GM12878 (cell line): Measurements from ENCODE around the gene IRF1. TPM values are rescaled to one million over a fixed set of nuclear protein-coding genes. Genes with fewer than 3 reads are reported as not detected.

Experiments
- ATAC-seq: fragments of 200-7000 bp; cut with Tn5 transposase; 3 replicates; pipeline ENCODE4 v1.9.1; 2020; ENCODE audit warnings: mild to moderate bottlenecking, moderate library complexity
- BruUV-seq: library from RNA; stranded (reverse); fragments of 400-500 nt; replicated peaks from 2 replicates; lab custom pipeline; 2021; lab: Mats Ljungman, UMichigan
- CTCF ChIA-PET: fragments of 300-600 bp; sonication (Branson Sonifier 250); formaldehyde crosslinking; extraction: SDS; loops from one replicate; lab custom pipeline; 2021; ENCODE audit warnings: inconsistent platforms; lab: Yijun Ruan, JAX
- POLR2A ChIA-PET: fragments of 350-600 bp; formaldehyde crosslinking; extraction: SDS; loops from one replicate; lab custom pipeline; 2021; ENCODE audit warnings: inconsistent platforms; lab: Charles Lee
- RAD21 ChIA-PET: fragments of 300-600 bp; sonication (Branson Sonifier 250); formaldehyde crosslinking; loops from one replicate; lab custom pipeline; 2023; ENCODE audit warnings: antibody characterized with exemption; ENCODE audit not compliant: unreplicated experiment; lab: Charles Lee
- SMC1A ChIA-PET: fragments of 300-600 bp; sonication (Branson Sonifier 250); formaldehyde crosslinking; loops from one replicate; lab custom pipeline; 2023; ENCODE audit not compliant: unreplicated experiment, uncharacterized antibody; lab: Charles Lee
- DNase-seq: peaks from one replicate; pipeline ENCODE4 v3.0.0-alpha.2; 2011; ENCODE audit warnings: low read depth, low spot score
- FAIRE-seq: peaks from 3 replicates; lab custom pipeline; 2011; peaks lifted over from hg19 to GRCh38; lab: Jason Lieb, UNC
- H2AFZ ChIP-seq: 2 replicates; pipeline ENCODE4 v1.6.0; 2011; ENCODE audit warnings: low read depth, low read length, control low read depth; ENCODE audit not compliant: control insufficient read depth
- H3K27ac ChIP-seq: 2 replicates; pipeline ENCODE4 v1.5.1; 2011; ENCODE audit warnings: control low read depth; ENCODE audit not compliant: control insufficient read depth, insufficient read depth
- H3K27me3 ChIP-seq, 2 experiments: replicated peaks in 1 of 2; 2 replicates each; pipeline versions ENCODE4 v1.6.0 to v1.6.1; 2011; ENCODE audit warnings: low read length in 1 of 2; ENCODE audit not compliant: control insufficient read depth in 2 of 2, insufficient read depth in 2 of 2
- H3K36me3 ChIP-seq, 2 experiments: 2 replicates each; pipeline ENCODE4 v1.5.1; 2011; ENCODE audit warnings: low read length in 1 of 2; ENCODE audit not compliant: control insufficient read depth in 2 of 2, insufficient read depth in 2 of 2
- H3K4me1 ChIP-seq: 2 replicates; pipeline ENCODE4 v1.6.1; 2011; ENCODE audit warnings: mild to moderate bottlenecking, low read length, moderate library complexity, mixed read lengths; ENCODE audit not compliant: control insufficient read depth, insufficient read depth
- H3K4me2 ChIP-seq: 2 replicates; pipeline ENCODE4 v1.6.0; 2011; ENCODE audit warnings: control low read depth; ENCODE audit not compliant: control insufficient read depth, insufficient read depth
- H3K4me3 ChIP-seq: fragments of 200-600 bp; sonication (generic); 2 replicates; pipeline ENCODE4 v1.5.1; 2016
- H3K79me2 ChIP-seq: 2 replicates; pipeline ENCODE4 v1.6.0; 2011; ENCODE audit warnings: low read length; ENCODE audit not compliant: control insufficient read depth, insufficient read depth
- H3K9ac ChIP-seq: 2 replicates; pipeline ENCODE4 v1.8.0; 2011; ENCODE audit warnings: low read length, control low read depth, mixed read lengths; ENCODE audit not compliant: control insufficient read depth, insufficient read depth
- H3K9me3 ChIP-seq: replicated peaks from 3 replicates; pipeline ENCODE4 v1.5.1; 2011; ENCODE audit warnings: mild to moderate bottlenecking, low read length; ENCODE audit not compliant: control insufficient read depth, insufficient read depth
- H4K20me1 ChIP-seq: 2 replicates; pipeline ENCODE4 v1.6.0; 2011; ENCODE audit not compliant: control insufficient read depth, insufficient read depth
- BCL3 ChIP-seq: IDR thresholded peaks from 2 replicates; pipeline ENCODE4 v1.6.1; 2011; ENCODE audit warnings: borderline replicate concordance, low read depth, mild to moderate bottlenecking, moderate library complexity, low read length; ENCODE audit not compliant: insufficient read depth, poor library complexity, severe bottlenecking
- EED ChIP-seq: sonication (generic); IDR thresholded peaks from 2 replicates; pipeline ENCODE4 v1.6.1; 2016; ENCODE audit warnings: antibody characterized with exemption, low read depth
- EP300 ChIP-seq, 2 experiments: fragments of 150-350 bp in 1 of 2; IDR thresholded peaks; 2 replicates each; pipeline ENCODE4 v1.6.1; 2011 to 2012; ENCODE audit warnings: low read depth in 2 of 2, low read length in 2 of 2, borderline replicate concordance in 1 of 2, improper control_type of control experiment in 1 of 2, inconsistent platforms in 1 of 2; ENCODE audit not compliant: control insufficient read depth in 1 of 2
- EZH2 ChIP-seq: IDR thresholded peaks from 2 replicates; pipeline ENCODE4 v1.6.1; 2012; ENCODE audit warnings: low read depth, mild to moderate bottlenecking, control low read depth, inconsistent platforms, low read length, borderline replicate concordance; ENCODE audit not compliant: control insufficient read depth
- HCFC1 ChIP-seq: fragments of 150-350 bp; IDR thresholded peaks from 2 replicates; pipeline ENCODE4 v1.6.1; 2014; ENCODE audit warnings: low read length
- IKZF1 ChIP-seq: fragments of 450-650 bp; conservative IDR thresholded peaks from 2 replicates; pipeline ENCODE4 v1.6.1; 2017; ENCODE audit warnings: antibody characterized with exemption, mild to moderate bottlenecking
- NR2C2 ChIP-seq: IDR thresholded peaks from 2 replicates; pipeline ENCODE4 v1.6.1; 2011; ENCODE audit warnings: borderline replicate concordance, low read depth; ENCODE audit not compliant: control insufficient read depth, insufficient read length
- NRF1 ChIP-seq: conservative IDR thresholded peaks from 2 replicates; pipeline ENCODE4 v1.6.1; 2011; ENCODE audit warnings: mild to moderate bottlenecking, low read depth, low read length, improper control_type of control experiment
- POLR2AphosphoS2 ChIP-seq: IDR thresholded peaks from 2 replicates; pipeline ENCODE4 v1.6.1; 2011; ENCODE audit warnings: low read depth, mild to moderate bottlenecking, low read length, improper control_type of control experiment, moderate library complexity
- RUNX3 ChIP-seq: IDR thresholded peaks from 2 replicates; pipeline ENCODE4 v1.6.1; 2012; ENCODE audit warnings: low read length, inconsistent platforms
- STAT1 ChIP-seq: fragments of 450-650 bp; conservative IDR thresholded peaks from 2 replicates; pipeline ENCODE4 v1.6.1; 2014; ENCODE audit warnings: antibody characterized with exemption, mild to moderate bottlenecking
- TBL1XR1 ChIP-seq: IDR thresholded peaks from 2 replicates; pipeline ENCODE4 v1.6.1; 2012; ENCODE audit warnings: low read depth, low read length, improper control_type of control experiment
- TCF12 ChIP-seq: IDR thresholded peaks from 2 replicates; pipeline ENCODE4 v1.6.1; 2011; ENCODE audit warnings: low read depth, mild to moderate bottlenecking, low read length
- TCF7 ChIP-seq: IDR thresholded peaks from 2 replicates; pipeline ENCODE4 v1.6.1; 2014; ENCODE audit warnings: antibody characterized with exemption, borderline replicate concordance
- ZBTB11 ChIP-seq: fragments of 450-650 bp; formaldehyde crosslinking; IDR thresholded peaks from 2 replicates; pipeline ENCODE4 v1.5.0; 2022; ENCODE audit warnings: mild to moderate bottlenecking, missing genetic modification characterization
- ZNF384 ChIP-seq: IDR thresholded peaks from 2 replicates; pipeline ENCODE4 v1.6.1; 2012; ENCODE audit warnings: low read depth, mild to moderate bottlenecking, low read length, improper control_type of control experiment, borderline replicate concordance
- WGBS: methylation state at CpG from one replicate; pipeline ENCODE4 v1.1.6; 2016; ENCODE audit warnings: low lambda C conversion rate; ENCODE audit not compliant: insufficient replicate concordance, insufficient coverage; ENCODE audit errors: missing lambda C conversion rate; 5-methylcytosine and 5-hydroxymethylcytosine counted together
- in situ Hi-C: fragments of 300-500 bp; cut with MboI; formaldehyde crosslinking; loops from 9 replicates; pipeline ENCODE4 v1.14.3; 2018; ENCODE audit warnings: mixed read lengths
- intact Hi-C: fragments of 100-400 bp; cut with micrococcal nuclease; formaldehyde crosslinking; loops from one replicate; pipeline ENCODE4 v1.14.2; 2022; ENCODE audit not compliant: unreplicated experiment
- polyA plus RNA-seq, 11 experiments: library from polyadenylated mRNA; depleted of rRNA in 4 of 11; unstranded in 6 of 11; stranded (reverse) in 5 of 11; fragments of >200 nt; fragmentation: Nextera tagmentation in 4 of 11; fragmentation: Illumina TruSeq in 1 of 11; extraction: Ambion mirVana in 4 of 11; extraction: Trizol in 1 of 11; gene quantifications; 1 replicate in 1 of 11; 2 replicates in 10 of 11; pipeline versions ENCODE4 v1.2.1 to v1.2.3, GENCODE V29; 2011 to 2016; ENCODE audit warnings: inconsistent platforms in 2 of 11, missing spikeins in 2 of 11, low read depth in 1 of 11
- total RNA-seq, 4 experiments: library from RNA; depleted of rRNA in 3 of 4; stranded (reverse); fragments of >200 nt in 3 of 4; fragmentation: Illumina TruSeq in 1 of 4; extraction: Trizol in 1 of 4; gene quantifications; 2 replicates each; pipeline versions ENCODE4 v1.2.1 to v1.2.3, GENCODE V29; 2013 to 2021

IRF1 gene
- total and polyA plus RNA-seq, 10 of the 15 experiments (the other 5 are each of a cell fraction or from before 2014, with no cell fraction given) = 6.9 to 68.0 (median 49.6) TPM

- no peak for TF ChIP-seq POLR2AphosphoS2
- TF ChIP-seq HCFC1 = no peak
- no peak for TF ChIP-seq STAT1
- TF ChIP-seq TCF7 = no peak
Observed at GRCh38 chr5:132456296-132456986, 34.1 kb downstream of the IRF1 start (continued).

GRCh38 chr5:132455614-132456115 lies 34.9 kb downstream of the IRF1 start:
- H3K4me1 ChIP-seq = peaks cover 59% of the 10 kb centered on the region
- H2AFZ ChIP-seq = no peak overlapping the region; the same call in 1 of the 2 replicates
- DNase-seq (no peak), FAIRE-seq (no peak), ATAC-seq (0 out of 3 replicates have a peak, but pooled peaks have one; percentile 1)
- no peaks in the 10 kb centered on the region for H3K9me3 ChIP-seq
- H3K4me2 ChIP-seq = peak overlapping the region; percentile 3
- peaks cover 13% of the 10 kb centered on the region for H3K79me2 ChIP-seq
- H3K9ac ChIP-seq = peak overlapping the region; percentile 52
- no peaks in the 10 kb centered on the region for H3K27me3 ChIP-seq
- in situ Hi-C loops = no loop called here
- peak overlapping the region; percentile 89 for H3K27ac ChIP-seq
- no peaks in the 10 kb centered on the region for H4K20me1 ChIP-seq
- RAD21 ChIA-PET = interaction anchor here (1.0 to 7.9 kb wide), 10 partner anchors 11 to 186 kb away, joined by 4 to 192 read pairs (median 44); partner anchors contain the start of gene IRF1
- no TSS peak for BruUV-seq
- H3K4me3 ChIP-seq = 0 out of 2 replicates have a peak overlapping the region, but pooled peaks have one; percentile 13
- 23% methylated on average over 5 of the region's 5 CpGs for WGBS
- POLR2A ChIA-PET = interaction anchor here (1.1 to 8.2 kb wide), 13 partner anchors 9 to 87 kb away, joined by 3 to 128 read pairs (median 23); partner anchors contain the start of genes IRF1 and SLC22A5
- CTCF ChIA-PET = interaction anchor here (0.9 to 7.4 kb wide), 15 partner anchors 9 to 69 kb away, joined by 3 to 89 read pairs (median 5); partner anchors contain the start of gene IRF1
- intact Hi-C loops = loop anchor here (1.0 to 5.0 kb wide), 2 partner anchors 28 to 42 kb away; no protein-coding TSS in a partner anchor
- H3K36me3 ChIP-seq = peaks cover 7 to 18% of the 10 kb centered on the region in 2 experiments; a peak in 3 of 4 replicates
- SMC1A ChIA-PET = interaction anchor here (1.4 to 8.0 kb wide), 9 partner anchors 8 to 48 kb away, joined by 3 to 201 read pairs (median 35); partner anchors contain the start of gene IRF1
- TF ChIP-seq NRF1 (no peak), BCL3 (no peak), NR2C2 (no peak), EP300 (IDR thresholded peaks at IDR 0.05; ENCODE audit: borderline replicate concordance in 1 of 2, control insufficient read depth in 1 of 2, low read depth in 2 of 2, low read length in 2 of 2) (no peak), TCF12 (0 out of 2 replicates have a peak, but pooled peaks have one; percentile 9), ZNF384 (no peak), RUNX3 (peak; percentile 77; the same call in 1 of the 2 replicates), EED (peak; percentile 44; the same call in 1 of the 2 replicates), EZH2 (no peak), ZBTB11 (CRISPR knock-in tag) (no peak), TBL1XR1 (0 out of 2 replicates have a peak, but pooled peaks have one; percentile 39), TCF7 (no peak), IKZF1 (peak; percentile 69)
